Gastrocnemius medialis (tissue), 4 donors: ENCODE measurements around the gene P2RY14. TPM values are rescaled to one million over a fixed set of nuclear protein-coding genes. Genes with fewer than 3 reads are reported as not detected.

Source experiments
- ATAC-seq, 2 donors: fragments of 150-250 bp; one replicate each; pipeline ENCODE4 v1.9.1; 2016
- DNase-seq, 2 donors: peaks; one replicate each; pipeline ENCODE4 v3.0.0-alpha.2; 2019
- H3K27ac ChIP-seq, 4 donors: fragments of 200-600 bp; sonication (generic); 1 replicate in 1 of 4; 2 replicates in 3 of 4; pipeline ENCODE4 v1.5.1; 2016 to 2018; ENCODE audit warnings: mild to moderate bottlenecking in 2 of 4, moderate library complexity in 1 of 4
- H3K27me3 ChIP-seq, 3 donors: fragments of 200-600 bp; sonication (generic) in 2 of 3; 1 replicate in 1 of 3; 2 replicates in 2 of 3; pipeline versions ENCODE4 v1.5.1 to v1.6.0; 2016 to 2019; ENCODE audit warnings: mild to moderate bottlenecking in 1 of 3, moderate library complexity in 1 of 3
- H3K36me3 ChIP-seq, 2 donors: fragments of 200-600 bp; sonication (generic) in 1 of 2; one replicate each; pipeline ENCODE4 v1.5.1; 2017 to 2018
- H3K4me1 ChIP-seq, 2 donors: fragments of 200-600 bp; sonication (generic) in 1 of 2; one replicate each; pipeline ENCODE4 v1.5.1; 2016 to 2017; ENCODE audit warnings: mild to moderate bottlenecking in 2 of 2
- H3K4me3 ChIP-seq, 4 donors: fragments of 200-600 bp; sonication (generic) in 3 of 4; 1 replicate in 1 of 4; 2 replicates in 3 of 4; pipeline ENCODE4 v1.5.1; 2016 to 2019; ENCODE audit warnings: mild to moderate bottlenecking in 2 of 4
- H3K9me3 ChIP-seq, 3 donors: fragments of 200-600 bp; sonication (generic) in 2 of 3; 1 replicate in 1 of 3; 2 replicates in 2 of 3; pipeline ENCODE4 v1.5.1; 2016 to 2019
- POLR2A ChIP-seq, 2 donors: fragments of 450-650 bp; IDR thresholded peaks; one replicate each; pipeline ENCODE4 v1.6.1; 2017; ENCODE audit warnings: antibody characterized with exemption in 2 of 2, mild to moderate bottlenecking in 2 of 2, moderate library complexity in 2 of 2
- in situ Hi-C, 4 donors: fragments of 200-750 bp; cut with MboI; loops; one replicate each; pipeline versions ENCODE4 v1.15.0 to v1.8.0; 2017; ENCODE audit warnings: low sequenced_read_pairs in 4 of 4
- intact Hi-C: fragments of 100-400 bp; cut with DNase I; formaldehyde crosslinking; loops from one replicate; pipeline ENCODE4 v1.15.1; 2023; ENCODE audit warnings: low total_unique reads
- total RNA-seq, 4 donors: library from RNA; depleted of rRNA; stranded (reverse); fragments of >200 nt; gene quantifications; one replicate each; pipeline versions ENCODE4 v1.1.0 to v1.2.3, GENCODE V29; 2016
- TF ChIP-seq, protein P1 (sequence below), 5 experiments: fragments of 450-650 bp in 3 of 5; fragments of 200-600 bp in 2 of 5; sonication (generic) in 2 of 5; IDR thresholded peaks in 4 of 5; conservative IDR thresholded peaks in 1 of 5; 1 replicate in 4 of 5; 2 replicates in 1 of 5; pipeline ENCODE4 v1.5.1; 2016 to 2019; ENCODE audit warnings: antibody characterized with exemption in 5 of 5, mild to moderate bottlenecking in 3 of 5, moderate library complexity in 3 of 5

P2RY14 gene
- total RNA-seq, 4 donors from 2014 or later = 3.3 to 5.2 (median 3.8) TPM

DNA sequence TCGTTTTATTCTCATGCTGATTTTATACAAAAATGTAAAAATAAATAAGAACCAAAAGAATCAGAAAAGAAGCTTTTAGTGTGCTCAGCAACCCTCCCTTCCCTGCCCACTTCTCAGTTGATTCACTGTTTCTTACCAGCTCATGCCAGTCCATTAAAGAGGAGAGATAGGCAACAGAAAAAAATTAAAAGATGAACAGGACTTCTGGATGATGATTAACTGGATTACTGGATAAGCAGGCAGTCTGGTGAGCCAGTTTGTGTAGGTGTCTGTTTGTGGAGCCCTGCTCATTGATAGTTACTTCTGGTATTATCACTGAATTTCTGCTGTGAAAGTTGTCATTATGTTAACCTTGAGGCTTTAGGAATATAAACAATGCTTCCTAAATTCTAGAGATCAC lies 60.2 kb downstream of the P2RY14 start:
- no peak overlapping the region for H3K27ac ChIP-seq
- no peak for DNase-seq

DNA sequence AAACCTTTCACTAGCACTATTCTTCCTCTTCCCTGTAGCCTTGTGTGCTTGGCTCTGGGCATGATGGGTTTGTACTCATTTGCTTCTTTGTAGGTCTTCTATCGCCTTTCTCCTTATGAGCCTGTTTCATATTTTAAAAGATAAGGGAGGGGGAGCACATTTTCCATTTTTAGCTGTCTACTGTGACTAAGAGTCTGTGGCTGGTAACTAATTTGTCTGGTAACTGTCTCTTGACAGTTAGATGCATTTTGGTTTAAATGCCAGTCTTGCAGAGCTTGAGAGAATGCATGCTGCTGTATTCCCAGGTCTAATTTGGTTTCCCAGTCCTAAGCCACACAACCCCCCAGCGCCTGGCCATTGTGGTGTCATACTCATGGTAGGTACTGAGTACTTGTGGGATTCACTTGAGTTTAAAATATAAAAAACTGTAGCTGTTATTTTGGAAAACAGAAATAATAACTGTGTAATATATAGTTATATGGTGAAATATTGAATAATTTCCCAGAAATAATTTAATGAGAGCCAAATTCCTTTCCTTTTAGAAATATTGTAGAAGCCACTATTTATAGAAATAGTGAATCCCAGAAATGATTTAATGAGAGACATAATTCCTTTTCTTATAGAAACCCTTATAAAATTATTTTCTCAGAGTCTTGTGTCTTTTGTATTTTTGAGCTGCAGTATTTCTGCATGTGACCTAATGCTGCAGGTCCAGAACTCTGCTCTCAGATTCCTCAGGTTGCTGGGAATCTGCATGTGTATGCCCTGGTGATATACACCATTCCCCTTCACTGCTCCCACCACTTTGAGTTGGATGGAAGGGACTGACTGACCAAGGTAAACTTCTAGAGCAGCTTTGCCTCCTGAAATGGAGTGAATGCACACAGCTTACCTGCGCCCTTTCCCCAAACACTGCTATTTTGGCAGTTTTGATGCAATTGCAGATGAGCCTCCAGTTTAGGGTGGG lies 61.4 kb downstream of the P2RY14 start:
- Histone ChIP-seq H3K4me3 (no peak overlapping the region), H3K27ac (no peak overlapping the region), H3K27me3 (no peaks in the 10 kb centered on the region), H3K36me3 (no peaks in the 10 kb centered on the region), H3K4me1 (peaks cover 0 to 15% of the 10 kb centered on the region in 2 donors), H3K9me3 (no peaks in the 10 kb centered on the region)
- no peak for ATAC-seq
- DNase-seq = no peak
- TF ChIP-seq, protein P1, sequence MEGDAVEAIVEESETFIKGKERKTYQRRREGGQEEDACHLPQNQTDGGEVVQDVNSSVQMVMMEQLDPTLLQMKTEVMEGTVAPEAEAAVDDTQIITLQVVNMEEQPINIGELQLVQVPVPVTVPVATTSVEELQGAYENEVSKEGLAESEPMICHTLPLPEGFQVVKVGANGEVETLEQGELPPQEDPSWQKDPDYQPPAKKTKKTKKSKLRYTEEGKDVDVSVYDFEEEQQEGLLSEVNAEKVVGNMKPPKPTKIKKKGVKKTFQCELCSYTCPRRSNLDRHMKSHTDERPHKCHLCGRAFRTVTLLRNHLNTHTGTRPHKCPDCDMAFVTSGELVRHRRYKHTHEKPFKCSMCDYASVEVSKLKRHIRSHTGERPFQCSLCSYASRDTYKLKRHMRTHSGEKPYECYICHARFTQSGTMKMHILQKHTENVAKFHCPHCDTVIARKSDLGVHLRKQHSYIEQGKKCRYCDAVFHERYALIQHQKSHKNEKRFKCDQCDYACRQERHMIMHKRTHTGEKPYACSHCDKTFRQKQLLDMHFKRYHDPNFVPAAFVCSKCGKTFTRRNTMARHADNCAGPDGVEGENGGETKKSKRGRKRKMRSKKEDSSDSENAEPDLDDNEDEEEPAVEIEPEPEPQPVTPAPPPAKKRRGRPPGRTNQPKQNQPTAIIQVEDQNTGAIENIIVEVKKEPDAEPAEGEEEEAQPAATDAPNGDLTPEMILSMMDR (IDR thresholded peaks at IDR 0.05 in 4 of 5, conservative IDR thresholded peaks at IDR 0.05 in 1 of 5) = no peak
- no peak for TF ChIP-seq POLR2A (IDR thresholded peaks at IDR 0.05)
- intact Hi-C loops = no loop called here
- in situ Hi-C loops = no loop called here

More for the DNA sequence above, 60.2 kb downstream of the P2RY14 start:
- no peak for TF ChIP-seq POLR2A (IDR thresholded peaks at IDR 0.05)
- TF ChIP-seq, protein P1 (IDR thresholded peaks at IDR 0.05 in 4 of 5, conservative IDR thresholded peaks at IDR 0.05 in 1 of 5) = no peak
- Histone ChIP-seq H3K4me3 (no peak overlapping the region), H3K9me3 (no peaks in the 10 kb centered on the region), H3K27me3 (no peaks in the 10 kb centered on the region), H3K4me1 (peaks cover 0 to 15% of the 10 kb centered on the region in 2 donors), H3K36me3 (no peaks in the 10 kb centered on the region)
- intact Hi-C loops (no loop called here), in situ Hi-C loops (no loop called here)
- ATAC-seq = no peak

GRCh38 chr3:151214459-151214858 lies 63.9 kb downstream of the P2RY14 start:
- DNase-seq (no peak), ATAC-seq (no peak)
- Histone ChIP-seq H3K27me3 (no peaks in the 10 kb centered on the region), H3K9me3 (no peaks in the 10 kb centered on the region), H3K36me3 (no peaks in the 10 kb centered on the region), H3K4me1 (peaks cover 0 to 15% of the 10 kb centered on the region in 2 donors), H3K4me3 (no peak overlapping the region), H3K27ac (no peak overlapping the region)
- in situ Hi-C loops = no loop called here
- no peak for TF ChIP-seq POLR2A (IDR thresholded peaks at IDR 0.05)
- TF ChIP-seq, protein P1 (IDR thresholded peaks at IDR 0.05 in 4 of 5, conservative IDR thresholded peaks at IDR 0.05 in 1 of 5) = no peak
- intact Hi-C loops = no loop called here

DNA sequence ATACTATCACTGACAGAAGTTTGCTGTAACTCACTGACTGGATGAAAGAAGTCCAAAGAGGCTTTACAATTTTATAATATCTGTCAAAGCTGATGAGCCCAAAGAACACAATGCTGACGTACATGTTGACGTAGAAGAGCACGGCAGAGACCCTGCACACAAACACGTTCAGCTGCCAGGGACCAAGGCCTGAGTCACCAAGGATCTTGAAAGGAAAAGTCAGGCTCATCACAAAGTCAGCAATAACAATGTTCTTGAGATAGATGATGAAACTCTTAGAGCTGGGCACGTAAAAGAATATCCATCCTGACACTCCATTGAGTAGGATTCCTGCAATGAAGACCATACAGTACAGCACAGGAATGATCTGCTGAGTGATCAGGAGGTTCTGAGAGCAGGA lies 64.5 kb downstream of the P2RY14 start:
- DNase-seq = no peak
- Histone ChIP-seq H3K36me3 (no peaks in the 10 kb centered on the region), H3K27me3 (no peaks in the 10 kb centered on the region), H3K27ac (no peak overlapping the region), H3K9me3 (no peaks in the 10 kb centered on the region), H3K4me1 (peaks cover 0 to 9% of the 10 kb centered on the region in 2 donors), H3K4me3 (no peak overlapping the region)
- TF ChIP-seq POLR2A (IDR thresholded peaks at IDR 0.05) = no peak
- TF ChIP-seq, protein P1 (IDR thresholded peaks at IDR 0.05 in 4 of 5, conservative IDR thresholded peaks at IDR 0.05 in 1 of 5) = no peak
- ATAC-seq = no peak
- in situ Hi-C loops = no loop called here
- intact Hi-C loops = no loop called here
